Ureter (tissue), 1 donor: Measurements from ENCODE around the gene RNF212. TPM values are rescaled to one million over a fixed set of nuclear protein-coding genes. Genes with fewer than 3 reads are reported as not detected.

ENCODE experiments used
- total RNA-seq: library from RNA; stranded (reverse); gene quantifications from one replicate; pipeline ENCODE4 v1.2.4, GENCODE V29; 2023
- donor health status: DM: yes; HTN: yes; CAD: no.

Gene RNF212
- total RNA-seq, 1 donor from 2014 or later, result 5.1 TPM

Other genes starting within 250 kb of the RNF212 start
- gene GAK, start 181.2 kb downstream of the RNF212 start, total RNA-seq, result 150 TPM
- 39.1 TPM for gene TMEM175, start 181.1 kb downstream of the RNF212 start, total RNA-seq
- 17.0 TPM for gene DGKQ, start 140.0 kb downstream of the RNF212 start, total RNA-seq
- 76.4 TPM for gene IDUA, start 126.5 kb downstream of the RNF212 start, total RNA-seq
- gene SLC26A1, start 120.2 kb downstream of the RNF212 start, total RNA-seq, result 0.18 TPM
- 13.0 TPM for gene FGFRL1, start 101.9 kb downstream of the RNF212 start, total RNA-seq
- 36.6 TPM for gene SPON2, start 59.0 kb upstream of the RNF212 start, total RNA-seq
- gene CTBP1, start 135.6 kb upstream of the RNF212 start, total RNA-seq, result 171 TPM
- gene MAEA, start 176.3 kb upstream of the RNF212 start, total RNA-seq, result 75.3 TPM
- gene UVSSA, start 233.6 kb upstream of the RNF212 start, total RNA-seq, result 48.1 TPM